Left lung (tissue), 10 donors: ENCODE results near the gene VPS36. TPM values are rescaled to one million over a fixed set of nuclear protein-coding genes. Genes with fewer than 3 reads are reported as not detected.

ENCODE experiments used
- ATAC-seq: fragments of 200-7000 bp; cut with Tn5 transposase; one replicate; pipeline ENCODE4 v1.9.1; 2020; ENCODE audit warnings: moderate library complexity
- DNase-seq, 4 donors: peaks; one replicate each; pipeline ENCODE4 v3.0.0-alpha.2; 2013 to 2020
- H3K27ac ChIP-seq, 2 donors: fragments of 200-600 bp; sonication (generic) in 1 of 2; one replicate each; pipeline versions ENCODE4 v1.5.0 to v1.8.0; 2020 to 2021
- H3K27me3 ChIP-seq, 2 donors: fragments of 200-600 bp; sonication (generic) in 1 of 2; one replicate each; pipeline versions ENCODE4 v1.5.0 to v1.8.0; 2020 to 2021
- H3K36me3 ChIP-seq, 2 donors: fragments of 200-600 bp; sonication (generic) in 1 of 2; one replicate each; pipeline versions ENCODE4 v1.5.0 to v1.8.0; 2020 to 2021
- H3K4me1 ChIP-seq, 2 donors: fragments of 200-600 bp; one replicate each; pipeline ENCODE4 v1.8.0; 2021
- H3K4me3 ChIP-seq, 2 donors: fragments of 200-600 bp; sonication (generic) in 1 of 2; one replicate each; pipeline versions ENCODE4 v1.5.0 to v1.8.0; 2020 to 2021; ENCODE audit warnings: mild to moderate bottlenecking in 1 of 2
- H3K9me3 ChIP-seq, 2 donors: fragments of 200-600 bp; sonication (generic) in 1 of 2; one replicate each; pipeline versions ENCODE4 v1.5.0 to v1.8.0; 2020 to 2021
- intact Hi-C, 2 donors: fragments of 100-400 bp; cut with DNase I; formaldehyde crosslinking; loops; one replicate each; pipeline versions ENCODE4 v1.11.2 to v1.14.2; 2022
- polyA plus RNA-seq, 6 donors: library from polyadenylated mRNA; unstranded; fragments of 120-200 nt; gene quantifications; one replicate each; pipeline ENCODE4 v1.2.1, GENCODE V29; 2013; ENCODE audit not compliant: insufficient read length in 6 of 6
- total RNA-seq, 2 donors: library from RNA; stranded (reverse); fragmentation: NEBNext Ultra II Directional; extraction: Animal tissue kit (Norgen Biotek cat#: 25700); gene quantifications; one replicate each; pipeline ENCODE4 v1.2.1, GENCODE V29; 2021
- TF ChIP-seq, protein P1 (sequence below), 2 donors: fragments of 200-600 bp; sonication (generic) in 1 of 2; IDR thresholded peaks; one replicate each; pipeline versions ENCODE4 v1.5.0 to v1.8.0; 2021; ENCODE audit warnings: antibody characterized with exemption in 2 of 2
- donor health status: DM: no; HTN: yes; CAD: no.
- donor health status: DM: no; HTN: no; CAD: no.

The VPS36 gene
- total and polyA plus RNA-seq, 8 donors: 41.5 to 85.2 (median 67.8) TPM

DNA sequence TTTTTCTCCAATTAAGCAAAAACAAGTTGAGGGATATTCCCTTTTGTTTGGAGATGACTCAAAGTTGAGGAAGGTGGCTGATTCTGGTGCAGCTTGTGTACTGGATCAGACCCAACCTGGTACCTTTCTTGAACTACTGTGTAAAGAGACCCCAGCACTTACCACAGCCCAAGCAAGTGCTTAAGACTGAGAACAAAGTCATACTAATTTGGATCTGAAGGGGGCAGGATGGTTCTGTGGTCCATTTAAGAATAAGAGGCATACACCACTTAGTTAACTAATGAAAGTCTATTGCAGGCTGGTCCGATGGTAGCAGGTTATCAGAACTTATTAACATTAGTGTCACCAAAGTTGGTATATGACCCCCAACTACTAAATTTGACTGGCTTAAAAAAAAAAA is 50.7 kb downstream of the VPS36 start:
- H3K9me3 ChIP-seq: no peaks in the 10 kb centered on the region
- H3K4me1 ChIP-seq: peaks cover 0 to 10% of the 10 kb centered on the region in 2 donors
- DNase-seq: no peak
- intact Hi-C loops: no loop called here
- H3K27me3 ChIP-seq: peaks cover 0 to 15% of the 10 kb centered on the region in 2 donors
- TF ChIP-seq, protein P1, sequence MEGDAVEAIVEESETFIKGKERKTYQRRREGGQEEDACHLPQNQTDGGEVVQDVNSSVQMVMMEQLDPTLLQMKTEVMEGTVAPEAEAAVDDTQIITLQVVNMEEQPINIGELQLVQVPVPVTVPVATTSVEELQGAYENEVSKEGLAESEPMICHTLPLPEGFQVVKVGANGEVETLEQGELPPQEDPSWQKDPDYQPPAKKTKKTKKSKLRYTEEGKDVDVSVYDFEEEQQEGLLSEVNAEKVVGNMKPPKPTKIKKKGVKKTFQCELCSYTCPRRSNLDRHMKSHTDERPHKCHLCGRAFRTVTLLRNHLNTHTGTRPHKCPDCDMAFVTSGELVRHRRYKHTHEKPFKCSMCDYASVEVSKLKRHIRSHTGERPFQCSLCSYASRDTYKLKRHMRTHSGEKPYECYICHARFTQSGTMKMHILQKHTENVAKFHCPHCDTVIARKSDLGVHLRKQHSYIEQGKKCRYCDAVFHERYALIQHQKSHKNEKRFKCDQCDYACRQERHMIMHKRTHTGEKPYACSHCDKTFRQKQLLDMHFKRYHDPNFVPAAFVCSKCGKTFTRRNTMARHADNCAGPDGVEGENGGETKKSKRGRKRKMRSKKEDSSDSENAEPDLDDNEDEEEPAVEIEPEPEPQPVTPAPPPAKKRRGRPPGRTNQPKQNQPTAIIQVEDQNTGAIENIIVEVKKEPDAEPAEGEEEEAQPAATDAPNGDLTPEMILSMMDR (IDR thresholded peaks at IDR 0.05): no peak
- peak; percentile 16 for ATAC-seq
- H3K4me3 ChIP-seq: no peak overlapping the region
- H3K36me3 ChIP-seq: no peaks in the 10 kb centered on the region
- H3K27ac ChIP-seq: no peak overlapping the region

DNA sequence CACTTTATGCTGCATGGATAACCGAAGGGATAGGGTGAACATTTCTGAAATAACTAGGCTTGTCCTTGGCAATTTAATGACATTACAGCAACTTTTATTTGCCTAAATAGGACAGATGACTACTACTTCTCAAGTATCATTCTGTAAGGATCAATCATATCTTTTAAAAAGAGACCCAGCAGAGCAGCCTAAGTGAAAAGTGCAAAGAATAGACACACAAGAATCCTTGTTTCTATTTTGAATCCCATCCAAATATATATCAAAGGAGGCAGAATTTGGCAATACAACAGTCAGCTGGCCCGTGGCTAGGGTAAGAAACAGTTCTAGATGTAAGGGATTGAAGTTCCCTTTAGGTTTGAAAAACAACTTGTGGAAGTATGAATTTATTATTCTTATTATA is 51.4 kb downstream of the VPS36 start:
- no peak for ATAC-seq
- H3K4me1 ChIP-seq: peaks cover 0 to 7% of the 10 kb centered on the region in 2 donors
- intact Hi-C loops: no loop called here
- H3K9me3 ChIP-seq: no peaks in the 10 kb centered on the region
- DNase-seq: no peak
- H3K27ac ChIP-seq: no peak overlapping the region
- no peak overlapping the region for H3K4me3 ChIP-seq
- H3K27me3 ChIP-seq: peaks cover 0 to 9% of the 10 kb centered on the region in 2 donors
- TF ChIP-seq, protein P1 (IDR thresholded peaks at IDR 0.05): no peak
- H3K36me3 ChIP-seq: no peaks in the 10 kb centered on the region

DNA sequence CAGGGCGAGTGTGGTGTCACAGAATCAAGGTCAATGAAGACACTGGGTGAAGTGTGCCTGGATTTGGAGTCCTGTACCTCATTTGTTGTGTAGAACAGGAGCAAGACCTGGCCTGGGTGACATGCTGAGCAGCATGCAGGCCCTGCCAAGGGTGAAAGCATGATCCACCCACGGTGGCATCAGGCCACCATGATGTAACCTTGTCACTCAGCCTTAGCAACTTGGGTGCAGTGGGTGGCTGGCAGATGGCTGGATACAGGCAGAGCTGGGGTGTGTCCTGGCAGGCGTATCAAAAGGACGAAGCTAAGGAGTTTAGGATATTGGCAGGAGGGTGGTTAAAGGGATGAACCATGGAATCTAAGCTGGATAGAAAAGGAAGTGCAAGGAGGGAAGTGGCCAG is 54.7 kb downstream of the VPS36 start:
- DNase-seq: no peak
- Histone ChIP-seq H3K9me3 (no peaks in the 10 kb centered on the region), H3K4me1 (peaks cover 0 to 6% of the 10 kb centered on the region in 2 donors), H3K36me3 (no peaks in the 10 kb centered on the region), H3K27me3 (no peaks in the 10 kb centered on the region), H3K27ac (no peak overlapping the region), H3K4me3 (no peak overlapping the region)
- intact Hi-C loops: no loop called here
- no peak for ATAC-seq
- TF ChIP-seq, protein P1 (IDR thresholded peaks at IDR 0.05): no peak

DNA sequence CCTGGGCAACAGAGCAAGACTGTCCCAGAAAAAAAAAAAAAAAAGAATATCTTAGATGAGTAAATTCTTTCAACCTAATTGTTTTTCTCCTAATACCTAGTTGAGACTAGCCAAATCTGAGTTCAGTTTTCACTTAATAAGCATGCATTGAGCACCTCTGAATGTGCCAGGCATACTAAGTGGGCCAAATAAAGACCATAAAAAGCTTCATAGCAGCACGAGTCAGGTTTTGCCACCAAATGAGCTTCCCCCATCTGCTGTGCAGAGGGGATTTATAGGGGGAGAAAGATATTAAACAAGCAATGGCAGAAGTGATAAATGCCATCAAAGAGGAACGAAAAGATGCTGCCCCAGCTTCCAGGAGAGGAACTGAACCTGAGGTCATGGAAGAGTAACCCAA is 55.8 kb downstream of the VPS36 start:
- no peak overlapping the region for H3K4me3 ChIP-seq
- no peaks in the 10 kb centered on the region for H3K36me3 ChIP-seq
- no peaks in the 10 kb centered on the region for H3K9me3 ChIP-seq
- TF ChIP-seq, protein P1 (IDR thresholded peaks at IDR 0.05): no peak
- peaks cover 0 to 6% of the 10 kb centered on the region in 2 donors for H3K4me1 ChIP-seq
- intact Hi-C loops: no loop called here
- H3K27me3 ChIP-seq: no peaks in the 10 kb centered on the region
- DNase-seq (no peak), ATAC-seq (no peak)
- no peak overlapping the region for H3K27ac ChIP-seq

DNA sequence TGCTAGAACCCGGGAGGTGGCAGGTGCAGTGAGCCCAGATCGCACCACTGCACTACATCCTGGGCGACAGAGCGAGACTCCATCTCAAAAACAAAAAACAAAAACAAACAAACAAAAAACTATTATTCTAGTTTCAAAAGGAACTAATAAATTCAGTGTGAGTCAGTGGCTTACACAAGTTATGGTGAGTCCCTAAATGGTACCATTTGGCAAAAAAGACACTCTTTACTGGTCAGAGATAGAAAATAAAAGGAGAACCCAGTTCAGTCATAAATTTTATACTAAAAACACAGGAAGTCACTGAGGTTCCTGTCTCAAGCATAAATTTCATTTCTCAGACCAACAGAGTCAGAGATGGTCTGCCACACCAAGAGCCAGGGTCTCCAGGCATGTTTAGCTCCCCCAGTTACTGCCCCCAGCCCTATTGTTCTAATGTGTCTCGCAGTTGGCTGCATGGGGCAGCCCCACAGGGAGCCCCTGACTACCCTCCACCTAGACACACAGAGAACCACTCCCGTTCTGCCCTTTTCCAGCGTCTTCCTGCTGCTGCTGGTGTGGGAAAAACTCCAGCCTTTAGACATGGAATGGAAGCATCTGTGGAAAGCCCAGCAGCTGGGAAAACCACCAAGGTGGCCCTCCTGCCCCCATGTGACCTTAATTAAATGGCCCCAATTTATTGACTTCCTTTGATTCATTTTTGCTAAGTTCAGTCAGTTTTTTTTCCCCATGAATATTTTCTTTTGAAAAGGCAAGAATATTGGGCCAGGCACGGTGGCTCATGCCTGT is 56.7 kb downstream of the VPS36 start:
- H3K27me3 ChIP-seq: no peaks in the 10 kb centered on the region
- no peaks in the 10 kb centered on the region for H3K36me3 ChIP-seq
- ATAC-seq (no peak), DNase-seq (no peak)
- H3K4me3 ChIP-seq: no peak overlapping the region
- no peaks in the 10 kb centered on the region for H3K9me3 ChIP-seq
- intact Hi-C loops: no loop called here
- H3K27ac ChIP-seq: no peak overlapping the region
- peaks cover 0 to 6% of the 10 kb centered on the region in 2 donors for H3K4me1 ChIP-seq
- TF ChIP-seq, protein P1 (IDR thresholded peaks at IDR 0.05): no peak
